Endothelial cell of umbilical vein (primary cell): ENCODE data around the gene ATXN1. TPM values are rescaled to one million over a fixed set of nuclear protein-coding genes. Genes with fewer than 3 reads are reported as not detected.

ENCODE experiments used
- BruUV-seq: library from RNA; stranded (reverse); fragments of 400-500 nt; replicated peaks from 2 replicates; lab custom pipeline; 2021; lab: Mats Ljungman, UMichigan
- CTCF ChIA-PET: fragments of 300-600, 350-600 bp; sonication (Branson Sonifier 250); formaldehyde crosslinking; loops from one replicate; lab custom pipeline; 2021; ENCODE audit warnings: antibody characterized with exemption, inconsistent platforms; lab: Charles Lee
- POLR2A ChIA-PET: fragments of 300-600, 350-600 bp; sonication (Branson Sonifier 250); formaldehyde crosslinking; loops from one replicate; lab custom pipeline; 2021; ENCODE audit warnings: antibody characterized with exemption, inconsistent platforms; lab: Charles Lee
- DNase-seq: peaks from one replicate; pipeline ENCODE4 v3.0.0-alpha.2; 2011; ENCODE audit warnings: low read depth, low spot score
- FAIRE-seq: peaks from 2 replicates; lab custom pipeline; 2011; peaks lifted over from hg19 to GRCh38; lab: Jason Lieb, UNC
- H2AFZ ChIP-seq: 2 replicates; pipeline ENCODE4 v1.6.0; 2012; ENCODE audit warnings: low read depth, low read length, control low read depth, inconsistent platforms
- H3K27ac ChIP-seq: 2 replicates; pipeline ENCODE4 v1.5.1; 2011; ENCODE audit warnings: low read depth, mild to moderate bottlenecking, control low read depth, low read length, moderate library complexity; ENCODE audit not compliant: insufficient read depth
- H3K27me3 ChIP-seq, 2 experiments: 2 replicates each; pipeline versions ENCODE4 v1.6.0 to v1.6.1; 2011; ENCODE audit warnings: low read length in 2 of 2, mixed read lengths in 1 of 2; ENCODE audit not compliant: control insufficient read depth in 2 of 2, insufficient read depth in 2 of 2
- H3K36me3 ChIP-seq, 2 experiments: 2 replicates in 1 of 2; 3 replicates in 1 of 2; pipeline ENCODE4 v1.5.1; 2011; ENCODE audit warnings: low read length in 2 of 2, mild to moderate bottlenecking in 1 of 2, moderate library complexity in 1 of 2; ENCODE audit not compliant: control insufficient read depth in 2 of 2, insufficient read depth in 2 of 2; ENCODE audit errors: extremely low read depth in 1 of 2
- H3K4me1 ChIP-seq: 3 replicates; pipeline ENCODE4 v1.5.1; 2011; ENCODE audit warnings: mild to moderate bottlenecking, low read length; ENCODE audit not compliant: control insufficient read depth, insufficient read depth; ENCODE audit errors: extremely low read depth
- H3K4me2 ChIP-seq: 2 replicates; pipeline ENCODE4 v1.6.1; 2011; ENCODE audit warnings: low read length, control low read depth, mixed read lengths; ENCODE audit not compliant: insufficient read depth
- H3K4me3 ChIP-seq, 3 experiments: fragments of 200-600 bp in 1 of 3; sonication (generic), shearing (Covaris generic) in 1 of 3; replicated peaks in 1 of 3; 2 replicates each; pipeline ENCODE4 v1.5.1; 2011 to 2016; ENCODE audit warnings: control low read depth in 3 of 3, low read length in 3 of 3, mild to moderate bottlenecking in 2 of 3, inconsistent platforms in 1 of 3, low read depth in 1 of 3, moderate library complexity in 1 of 3; ENCODE audit not compliant: insufficient read depth in 1 of 3
- H3K79me2 ChIP-seq: 2 replicates; pipeline ENCODE4 v1.6.0; 2012; ENCODE audit warnings: low read length, inconsistent platforms; ENCODE audit not compliant: control insufficient read depth, insufficient read depth
- H3K9ac ChIP-seq: replicated peaks from 2 replicates; pipeline ENCODE3; 2011; ENCODE audit warnings: low read length, control low read depth; ENCODE audit not compliant: insufficient read depth; ENCODE audit errors: extremely low read depth
- H3K9me1 ChIP-seq: replicated peaks from 3 replicates; pipeline ENCODE4 v1.6.0; 2011; ENCODE audit warnings: mild to moderate bottlenecking, low read length; ENCODE audit not compliant: control insufficient read depth, insufficient read depth; ENCODE audit errors: extremely low read depth
- H3K9me3 ChIP-seq: replicated peaks from 2 replicates; pipeline ENCODE4 v1.5.1; 2012; ENCODE audit warnings: low read length, inconsistent platforms; ENCODE audit not compliant: control insufficient read depth, insufficient read depth
- H4K20me1 ChIP-seq: replicated peaks from 2 replicates; pipeline ENCODE3; 2011; ENCODE audit warnings: mild to moderate bottlenecking, low read length; ENCODE audit not compliant: control insufficient read depth, insufficient read depth; ENCODE audit errors: extremely low read depth
- CTCF ChIP-seq, 2 donors: IDR thresholded peaks; 1 replicate in 1 of 2; 2 replicates in 1 of 2; pipeline ENCODE4 v1.5.1; 2011; ENCODE audit warnings: low read length in 2 of 2, mild to moderate bottlenecking in 2 of 2, moderate library complexity in 2 of 2, control low read depth in 1 of 2, inconsistent platforms in 1 of 2, low read depth in 1 of 2; ENCODE audit not compliant: insufficient read depth in 1 of 2; ENCODE audit errors: extremely low read depth in 1 of 2
- EZH2 ChIP-seq: IDR thresholded peaks from 2 replicates; pipeline ENCODE4 v1.6.1; 2012; ENCODE audit warnings: borderline replicate concordance, low read depth, mild to moderate bottlenecking, moderate library complexity, low read length, inconsistent platforms; ENCODE audit not compliant: severe bottlenecking
- FOS ChIP-seq: IDR thresholded peaks from 2 replicates; pipeline ENCODE4 v1.6.1; 2011; ENCODE audit warnings: mild to moderate bottlenecking, low read length, moderate library complexity, borderline replicate concordance; ENCODE audit not compliant: insufficient read depth
- GATA2 ChIP-seq: IDR thresholded peaks from 2 replicates; pipeline ENCODE4 v1.7.0; 2011; ENCODE audit warnings: low read depth, mild to moderate bottlenecking, moderate library complexity, mixed read lengths, low read length; ENCODE audit not compliant: insufficient read length, insufficient read depth
- JUN ChIP-seq: IDR thresholded peaks from 2 replicates; pipeline ENCODE4 v1.6.1; 2011; ENCODE audit warnings: borderline replicate concordance, low read depth; ENCODE audit not compliant: insufficient read length, insufficient read depth
- MAX ChIP-seq: IDR thresholded peaks from 2 replicates; pipeline ENCODE4 v1.6.1; 2011; ENCODE audit not compliant: insufficient read depth, insufficient read length
- MYC ChIP-seq: IDR thresholded peaks from one replicate; pipeline ENCODE4 v1.6.1; 2011; ENCODE audit warnings: mild to moderate bottlenecking, low read depth, low read length
- POLR2A ChIP-seq: IDR thresholded peaks from 2 replicates; pipeline ENCODE4 v1.6.1; 2012; ENCODE audit warnings: low read depth, mild to moderate bottlenecking, control low read depth, low read length
- POLR2AphosphoS5 ChIP-seq: IDR thresholded peaks from 2 replicates; pipeline ENCODE4 v1.6.1; 2012; ENCODE audit warnings: low read depth, mild to moderate bottlenecking, control low read depth, low read length, moderate library complexity; ENCODE audit not compliant: insufficient read depth
- dilution Hi-C: fragments of 300-500 bp; cut with MboI; formaldehyde crosslinking; loops from one replicate; pipeline ENCODE4 v1.15.0; 2019; ENCODE audit warnings: low sequenced_read_pairs; ENCODE audit not compliant: extremely low pct_ligation_motif_present
- intact Hi-C: fragments of 100-400 bp; cut with micrococcal nuclease; formaldehyde crosslinking; loops from one replicate; pipeline ENCODE4 v1.10.0; 2022
- polyA plus RNA-seq, 4 experiments: library from polyadenylated mRNA; depleted of rRNA in 3 of 4; stranded (reverse) in 3 of 4; unstranded in 1 of 4; fragments of >200 nt; gene quantifications; 2 replicates each; pipeline versions ENCODE4 v1.2.1 to v1.2.3, GENCODE V29; 2011 to 2012; ENCODE audit warnings: missing spikeins in 1 of 4
- total RNA-seq: library from RNA; stranded (reverse); gene quantifications from 2 replicates; pipeline ENCODE4 v1.2.3, GENCODE V29; 2021

ATXN1 gene
- total and polyA plus RNA-seq, 2 donors (not counting 3 experiments of a cell fraction or from before 2014, with no cell fraction given), result 16.4 to 33.0 TPM

GRCh38 chr6:16622193-16622592, 139.1 kb downstream of the ATXN1 start:
- no peak overlapping the region for H3K9ac ChIP-seq
- dilution Hi-C loops, result no loop called here
- POLR2A ChIA-PET, result no interaction called here

More at GRCh38 chr6:16622193-16622592, 139.1 kb downstream of the ATXN1 start:
- BruUV-seq, result no TSS peak
- FAIRE-seq (no peak), DNase-seq (no peak)
- no peaks in the 10 kb centered on the region for H3K36me3 ChIP-seq
- no peaks in the 10 kb centered on the region for H3K27me3 ChIP-seq
- no peak overlapping the region for H2AFZ ChIP-seq
- H4K20me1 ChIP-seq, result no peaks in the 10 kb centered on the region
- H3K4me2 ChIP-seq, result no peak overlapping the region
- H3K4me1 ChIP-seq, result no peaks in the 10 kb centered on the region
- TF ChIP-seq MAX, result no peak
- TF ChIP-seq POLR2A, result no peak
- TF ChIP-seq EZH2, result no peak
- no peak for TF ChIP-seq JUN
- TF ChIP-seq CTCF (IDR thresholded peaks at IDR 0.05; ENCODE audit: extremely low read depth in 1 of 2, insufficient read depth in 1 of 2, low read depth in 1 of 2, low read length in 2 of 2), result no peak
- TF ChIP-seq POLR2AphosphoS5, result no peak
- no peak for TF ChIP-seq FOS
- TF ChIP-seq GATA2, result no peak
- TF ChIP-seq MYC, result no peak
- H3K27ac ChIP-seq, result no peak overlapping the region
- intact Hi-C loops, result no loop called here
- no peaks in the 10 kb centered on the region for H3K9me3 ChIP-seq
- no peak overlapping the region for H3K4me3 ChIP-seq
- no peaks in the 10 kb centered on the region for H3K9me1 ChIP-seq
- no peaks in the 10 kb centered on the region for H3K79me2 ChIP-seq
- CTCF ChIA-PET, result no interaction called here
